ENCODE data around the gene PBOV1.

DNA sequence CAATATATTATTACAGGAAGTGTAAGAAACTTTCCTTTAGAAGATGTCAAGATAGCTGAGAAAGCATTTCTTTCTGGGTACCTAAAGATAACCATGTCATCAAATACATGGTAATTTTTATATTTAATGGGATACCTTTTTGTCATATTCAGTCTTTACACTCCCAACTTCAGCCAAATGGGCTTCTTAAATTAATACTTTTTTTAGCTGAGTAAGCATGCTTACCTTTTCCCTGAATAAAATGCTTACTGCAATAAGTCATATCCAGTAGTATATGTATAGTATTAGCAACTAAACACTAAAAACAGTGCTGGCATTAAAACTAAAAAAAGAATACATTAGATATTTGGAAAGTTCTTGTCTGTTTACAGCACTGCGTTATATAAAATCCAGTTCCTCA lies 17.4 kb upstream of the PBOV1 start:
- TF ChIP-seq, protein P1, sequence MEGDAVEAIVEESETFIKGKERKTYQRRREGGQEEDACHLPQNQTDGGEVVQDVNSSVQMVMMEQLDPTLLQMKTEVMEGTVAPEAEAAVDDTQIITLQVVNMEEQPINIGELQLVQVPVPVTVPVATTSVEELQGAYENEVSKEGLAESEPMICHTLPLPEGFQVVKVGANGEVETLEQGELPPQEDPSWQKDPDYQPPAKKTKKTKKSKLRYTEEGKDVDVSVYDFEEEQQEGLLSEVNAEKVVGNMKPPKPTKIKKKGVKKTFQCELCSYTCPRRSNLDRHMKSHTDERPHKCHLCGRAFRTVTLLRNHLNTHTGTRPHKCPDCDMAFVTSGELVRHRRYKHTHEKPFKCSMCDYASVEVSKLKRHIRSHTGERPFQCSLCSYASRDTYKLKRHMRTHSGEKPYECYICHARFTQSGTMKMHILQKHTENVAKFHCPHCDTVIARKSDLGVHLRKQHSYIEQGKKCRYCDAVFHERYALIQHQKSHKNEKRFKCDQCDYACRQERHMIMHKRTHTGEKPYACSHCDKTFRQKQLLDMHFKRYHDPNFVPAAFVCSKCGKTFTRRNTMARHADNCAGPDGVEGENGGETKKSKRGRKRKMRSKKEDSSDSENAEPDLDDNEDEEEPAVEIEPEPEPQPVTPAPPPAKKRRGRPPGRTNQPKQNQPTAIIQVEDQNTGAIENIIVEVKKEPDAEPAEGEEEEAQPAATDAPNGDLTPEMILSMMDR (conservative IDR thresholded peaks at IDR 0.05): no peak
- no peak for TF ChIP-seq EZH2 (IDR thresholded peaks at IDR 0.05; ENCODE audit: low read depth)
